ENCODE data around the gene LRBA. TPM values are rescaled to one million over a fixed set of nuclear protein-coding genes. Genes with fewer than 3 reads are reported as not detected.

Gene LRBA
- polyA plus RNA-seq, 2 of the 4 experiments (the other 2 are of a cell fraction), result 10.7 to 25.1 TPM

GRCh38 chr4:150358691-150359090, 656.4 kb downstream of the LRBA start:
- DNase-seq (ENCODE audit: low read depth in 1 of 2, low spot score in 1 of 2) (no peak), ATAC-seq (no peak), FAIRE-seq (no peak)
- no peak overlapping the region for H3K4me3 ChIP-seq
- ChIA-PET CTCF (interaction anchor here (1.0 kb wide), 1 partner anchor 19 kb away, joined by 3 read pairs; no protein-coding TSS in a partner anchor), POLR2A (no interaction called here)
- no peaks in the 10 kb centered on the region for H3K9me3 ChIP-seq
- H3K4me2 ChIP-seq, result no peak overlapping the region
- H3K27ac ChIP-seq, result no peak overlapping the region
- TF ChIP-seq JUNB (IDR thresholded peaks at IDR 0.05) (no peak), MAX (IDR thresholded peaks at IDR 0.05) (no peak), RFX5 (IDR thresholded peaks at IDR 0.05) (no peak), NFE2L2 (conservative IDR thresholded peaks at IDR 0.05; ENCODE audit: low read length) (no peak), POLR2A (IDR thresholded peaks at IDR 0.05; ENCODE audit: low read length) (no peak), NPAS2 (CRISPR knock-in tag; IDR thresholded peaks at IDR 0.05; ENCODE audit: borderline replicate concordance) (no peak), EHMT2 (IDR thresholded peaks at IDR 0.05; ENCODE audit: low read depth) (no peak), PBX3 (IDR thresholded peaks at IDR 0.05) (no peak), E2F6 (IDR thresholded peaks at IDR 0.05; ENCODE audit: borderline replicate concordance, low read depth) (no peak), ZNF302 (CRISPR knock-in tag; IDR thresholded peaks at IDR 0.05) (no peak), ESRRA (IDR thresholded peaks at IDR 0.05; ENCODE audit: borderline replicate concordance, low read length) (no peak)
- H3K4me1 ChIP-seq, result peaks cover 10% of the 10 kb centered on the region; the same call in 1 of the 3 replicates

GRCh38 chr4:150357829-150358228, 657.3 kb downstream of the LRBA start:
- ChIA-PET POLR2A (no interaction called here), CTCF (no interaction called here)
- FAIRE-seq, result no peak
- WGBS (ENCODE audit: missing lambda C conversion rate), result 90% methylated on average over 1 of the region's 1 CpG
- no peak for TF ChIP-seq HDAC2 (IDR thresholded peaks at IDR 0.05)
- TF ChIP-seq HEYL (CRISPR knock-in tag; IDR thresholded peaks at IDR 0.05), result no peak
- TF ChIP-seq FOSB (CRISPR knock-in tag; IDR thresholded peaks at IDR 0.05), result no peak
- no peak for TF ChIP-seq HOXB13 (CRISPR knock-in tag; IDR thresholded peaks at IDR 0.05; ENCODE audit: low read depth)
- TF ChIP-seq NFE2L2 (conservative IDR thresholded peaks at IDR 0.05; ENCODE audit: low read length), result no peak
- no peak for TF ChIP-seq RAD21 (conservative IDR thresholded peaks at IDR 0.05 in 1 of 2, IDR thresholded peaks at IDR 0.05 in 1 of 2)
- TF ChIP-seq HOXA7 (CRISPR knock-in tag; IDR thresholded peaks at IDR 0.05), result no peak
- no peak for TF ChIP-seq CEBPB (IDR thresholded peaks at IDR 0.05)
- TF ChIP-seq POLR2AphosphoS2 (conservative IDR thresholded peaks at IDR 0.05; ENCODE audit: low read length), result no peak
- no peak for TF ChIP-seq EP300 (IDR thresholded peaks at IDR 0.05)
- no peak for TF ChIP-seq RARB (CRISPR knock-in tag; IDR thresholded peaks at IDR 0.05)
- TF ChIP-seq MYC (IDR thresholded peaks at IDR 0.05; ENCODE audit: borderline replicate concordance, low read length), result no peak
- TF ChIP-seq ELK1 (IDR thresholded peaks at IDR 0.05; ENCODE audit: low read depth, low read length), result no peak
- no peak for TF ChIP-seq SMC3 (IDR thresholded peaks at IDR 0.05)
- TF ChIP-seq ATOH8 (CRISPR knock-in tag; IDR thresholded peaks at IDR 0.05; ENCODE audit: low read depth), result no peak
- no peak for TF ChIP-seq BHLHE40 (IDR thresholded peaks at IDR 0.05; ENCODE audit: low read depth, low read length)
- Histone ChIP-seq H3K27ac (no peak overlapping the region), H3K4me2 (no peak overlapping the region), H3K4me3 (no peak overlapping the region), H3K4me1 (peaks cover 10% of the 10 kb centered on the region; the same call in 1 of the 3 replicates), H3K9me3 (no peaks in the 10 kb centered on the region)
- no peak for DNase-seq (ENCODE audit: low read depth in 1 of 2, low spot score in 1 of 2)
- no peak for ATAC-seq

All from A549 (cell line).